Adrenal gland (tissue), 5 donors: ENCODE data around the gene PIEZO2.

ENCODE experiments used
- CTCF ChIP-seq, 6 experiments: fragments of 450-650 bp in 4 of 6; fragments of 200-600 bp in 2 of 6; sonication (generic) in 1 of 6; IDR thresholded peaks; 1 replicate in 5 of 6; 2 replicates in 1 of 6; pipeline versions ENCODE4 v1.5.1 to v1.8.0; 2016 to 2021; ENCODE audit warnings: antibody characterized with exemption in 6 of 6, mild to moderate bottlenecking in 2 of 6, moderate library complexity in 1 of 6
- POLR2A ChIP-seq, 2 donors: fragments of 450-650 bp; IDR thresholded peaks; one replicate each; pipeline ENCODE4 v1.6.1; 2017; ENCODE audit warnings: antibody characterized with exemption in 2 of 2, mild to moderate bottlenecking in 2 of 2, moderate library complexity in 1 of 2
- donor health status: DM: no; HTN: no; CAD: no.

DNA sequence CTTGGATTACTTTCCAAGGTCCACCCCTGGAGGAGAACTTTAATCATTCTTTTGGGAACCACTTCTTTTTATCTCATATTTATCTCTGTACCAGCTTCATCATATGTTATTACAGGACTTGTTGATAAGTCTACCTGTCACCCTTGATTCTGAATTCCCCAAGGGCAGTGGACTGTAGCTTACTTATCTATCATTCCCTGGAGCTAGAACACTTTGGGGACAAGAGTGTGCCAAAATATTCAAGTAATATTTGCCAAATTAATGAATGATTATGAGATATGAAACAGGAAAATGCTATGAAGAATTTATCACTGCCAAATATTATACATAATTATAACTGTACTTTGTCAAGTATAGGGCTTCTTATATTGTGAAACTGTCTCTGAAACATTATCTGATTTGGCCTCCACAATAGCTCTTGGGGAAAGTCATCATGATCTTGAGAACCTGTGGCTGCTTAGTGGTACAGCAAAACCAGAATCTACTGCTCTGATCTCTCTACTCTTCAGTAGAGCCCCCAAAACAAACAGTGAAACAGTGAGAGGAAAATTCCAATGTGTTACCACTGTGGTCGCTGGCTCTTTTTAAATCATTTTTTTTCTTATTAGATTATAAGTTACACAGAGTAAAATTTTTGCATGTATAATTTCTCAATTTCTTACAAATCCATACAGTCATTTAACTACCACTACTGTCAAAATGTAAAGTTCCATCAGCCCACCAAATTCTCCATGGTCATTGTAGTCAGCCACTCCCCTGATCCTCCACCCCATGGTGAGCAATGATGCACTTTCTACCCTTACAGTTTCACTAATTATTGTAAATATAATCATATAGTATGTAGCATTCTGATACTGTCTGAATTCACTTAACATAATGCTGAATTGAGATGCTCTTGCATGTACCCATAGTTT, 197.5 kb downstream of the PIEZO2 start:
- TF ChIP-seq CTCF (IDR thresholded peaks at IDR 0.05) (no peak), POLR2A (IDR thresholded peaks at IDR 0.05) (no peak)
